SK-N-SH (cell line): ENCODE data around the gene EYA2. TPM values are rescaled to one million over a fixed set of nuclear protein-coding genes. Genes with fewer than 3 reads are reported as not detected.

Experiments used
- CTCF ChIA-PET: fragments of 300-600, 350-600 bp; formaldehyde crosslinking; extraction: SDS; loops from one replicate; lab custom pipeline; 2021; lab: Yijun Ruan, JAX
- POLR2A ChIA-PET: fragments of 350-600 bp; sonication (Branson Sonifier 250); formaldehyde crosslinking; extraction: SDS; loops from one replicate; lab custom pipeline; 2020; ENCODE audit warnings: antibody characterized with exemption, inconsistent platforms; lab: Yijun Ruan, JAX
- DNase-seq: peaks from one replicate; pipeline ENCODE4 v3.0.0; 2012
- H2AFZ ChIP-seq: fragments of 200-600 bp; sonication (generic); 2 replicates; pipeline ENCODE4 v1.8.1; 2016; ENCODE audit warnings: antibody characterized with exemption, mild to moderate bottlenecking, low read depth
- H3F3A ChIP-seq: fragments of 200-600 bp; sonication (generic); replicated peaks from 2 replicates; pipeline ENCODE3; 2016; ENCODE audit warnings: antibody characterized with exemption, mild to moderate bottlenecking; ENCODE audit not compliant: insufficient read depth
- H3K27ac ChIP-seq, 2 experiments: fragments of 200-500 bp in 1 of 2; fragments of 200-600 bp in 1 of 2; sonication (Bioruptor generic) in 1 of 2; sonication (generic), shearing (Covaris generic) in 1 of 2; 2 replicates each; pipeline versions ENCODE4 v1.5.1 to v1.6.1; 2014 to 2016; ENCODE audit warnings: low read depth in 2 of 2, inconsistent platforms in 1 of 2, low read length in 1 of 2, mild to moderate bottlenecking in 1 of 2, mixed read lengths in 1 of 2
- H3K27me3 ChIP-seq: fragments of 200-600 bp; sonication (generic), shearing (Covaris generic); 2 replicates; pipeline ENCODE4 v1.6.1; 2016; ENCODE audit warnings: mixed run types; ENCODE audit not compliant: insufficient read depth
- H3K36me3 ChIP-seq, 2 experiments: fragments of 200-500 bp in 1 of 2; fragments of 200-600 bp in 1 of 2; sonication (Bioruptor generic) in 1 of 2; sonication (generic) in 1 of 2; replicated peaks in 1 of 2; 2 replicates each; pipeline versions ENCODE3 to v1.5.1; 2014 to 2016; ENCODE audit warnings: low read length in 1 of 2, mild to moderate bottlenecking in 1 of 2; ENCODE audit not compliant: insufficient read depth in 2 of 2, control insufficient read depth in 1 of 2
- H3K4me1 ChIP-seq, 2 experiments: fragments of 200-500 bp in 1 of 2; fragments of 200-600 bp in 1 of 2; sonication (Bioruptor generic) in 1 of 2; sonication (generic), shearing (Covaris generic) in 1 of 2; 2 replicates each; pipeline versions ENCODE4 v1.5.1 to v1.6.1; 2014 to 2016; ENCODE audit warnings: low read depth in 1 of 2, low read length in 1 of 2, mixed run types in 1 of 2; ENCODE audit not compliant: insufficient read depth in 2 of 2, control insufficient read depth in 1 of 2
- H3K4me2 ChIP-seq: fragments of 200-600 bp; sonication (generic), shearing (Covaris generic); 2 replicates; pipeline ENCODE4 v1.6.1; 2017; ENCODE audit warnings: mixed run types
- H3K4me3 ChIP-seq, 2 experiments: fragments of 200-500 bp in 1 of 2; fragments of 200-600 bp in 1 of 2; sonication (Bioruptor generic) in 1 of 2; sonication (generic), shearing (Covaris generic) in 1 of 2; 2 replicates each; pipeline versions ENCODE4 v1.5.1 to v1.8.1; 2014 to 2016; ENCODE audit warnings: low read depth in 2 of 2, inconsistent platforms in 1 of 2, low read length in 1 of 2, mild to moderate bottlenecking in 1 of 2, mixed read lengths in 1 of 2, moderate library complexity in 1 of 2
- H3K79me2 ChIP-seq: fragments of 200-600 bp; sonication (generic); 2 replicates; pipeline ENCODE4 v1.8.1; 2017; ENCODE audit warnings: mild to moderate bottlenecking; ENCODE audit not compliant: insufficient read depth
- H3K9ac ChIP-seq: fragments of 200-600 bp; sonication (generic); 2 replicates; pipeline ENCODE4 v1.6.1; 2017; ENCODE audit warnings: mixed run types
- H3K9me2 ChIP-seq: fragments of 200-600 bp; sonication (generic); 2 replicates; pipeline ENCODE4 v1.6.1; 2017; ENCODE audit warnings: mixed run types
- H3K9me3 ChIP-seq: fragments of 200-600 bp; sonication (generic); 2 replicates; pipeline ENCODE4 v1.6.1; 2017; ENCODE audit warnings: mixed run types, mild to moderate bottlenecking, moderate library complexity
- H4K20me1 ChIP-seq: fragments of 200-600 bp; sonication (generic); 2 replicates; pipeline ENCODE4 v1.6.1; 2017; ENCODE audit warnings: mild to moderate bottlenecking, mixed run types; ENCODE audit not compliant: insufficient read depth
- CHD2 ChIP-seq: fragments of 150-350 bp; IDR thresholded peaks from 2 replicates; pipeline ENCODE4 v1.6.1; 2018; ENCODE audit warnings: low read length; ENCODE audit not compliant: partially characterized antibody
- EZH2phosphoT487 ChIP-seq: fragments of 200-600 bp; sonication (generic); IDR thresholded peaks from 2 replicates; pipeline ENCODE4 v1.6.1; 2017; ENCODE audit warnings: low read depth, mixed run types, mild to moderate bottlenecking, antibody characterized with exemption, moderate library complexity, borderline replicate concordance
- FOSL2 ChIP-seq: IDR thresholded peaks from 2 replicates; pipeline ENCODE4 v1.4.0; 2012; ENCODE audit warnings: low read depth, mild to moderate bottlenecking, moderate library complexity, borderline replicate concordance
- FOXJ3 ChIP-seq: sonication (generic); formaldehyde crosslinking; IDR thresholded peaks from 2 replicates; pipeline ENCODE4 v1.5.1; 2020; ENCODE audit warnings: mild to moderate bottlenecking, missing genetic modification reagents
- GATA2 ChIP-seq: sonication (generic); formaldehyde crosslinking; IDR thresholded peaks from 2 replicates; pipeline ENCODE4 v1.5.0; 2020; ENCODE audit warnings: mild to moderate bottlenecking, missing genetic modification reagents
- JUND ChIP-seq: IDR thresholded peaks from 2 replicates; pipeline ENCODE4 v1.4.0; 2012
- MAX ChIP-seq: IDR thresholded peaks from 2 replicates; pipeline ENCODE4 v1.4.0; 2012; ENCODE audit warnings: low read depth
- MXI1 ChIP-seq: IDR thresholded peaks from 2 replicates; pipeline ENCODE4 v1.6.1; 2012; ENCODE audit warnings: mild to moderate bottlenecking, low read depth, low read length, improper control_type of control experiment
- NFIC ChIP-seq: IDR thresholded peaks from 2 replicates; pipeline ENCODE4 v1.4.0; 2012; ENCODE audit warnings: borderline replicate concordance
- NRF1 ChIP-seq: IDR thresholded peaks from 2 replicates; pipeline ENCODE4 v1.6.1; 2012; ENCODE audit warnings: low read depth, mild to moderate bottlenecking, low read length
- PBX3 ChIP-seq: IDR thresholded peaks from 2 replicates; pipeline ENCODE4; 2012
- RCOR1 ChIP-seq: fragments of 150-350 bp; IDR thresholded peaks from 2 replicates; pipeline ENCODE4 v1.6.1; 2017; ENCODE audit warnings: antibody characterized with exemption, low read length
- REST ChIP-seq: IDR thresholded peaks from 2 replicates; pipeline ENCODE4 v1.6.1; 2012; ENCODE audit warnings: mild to moderate bottlenecking, low read depth, low read length, moderate library complexity
- RFX5 ChIP-seq: IDR thresholded peaks from 2 replicates; pipeline ENCODE4 v1.6.1; 2012; ENCODE audit warnings: mild to moderate bottlenecking, improper control_type of control experiment, low read length
- SIN3A ChIP-seq: IDR thresholded peaks from 2 replicates; pipeline ENCODE4 v1.6.1; 2012; ENCODE audit warnings: low read depth, mild to moderate bottlenecking, low read length, moderate library complexity, borderline replicate concordance
- TCF12 ChIP-seq: IDR thresholded peaks from 2 replicates; pipeline ENCODE4 v1.4.0; 2012
- TEAD4 ChIP-seq: IDR thresholded peaks from 2 replicates; pipeline ENCODE4 v1.4.0; 2012; ENCODE audit warnings: mild to moderate bottlenecking, borderline replicate concordance; ENCODE audit not compliant: insufficient read depth
- YY1 ChIP-seq: IDR thresholded peaks from 2 replicates; pipeline ENCODE4 v1.4.0; 2012; ENCODE audit warnings: low read depth, mild to moderate bottlenecking
- ZBTB33 ChIP-seq: IDR thresholded peaks from 2 replicates; pipeline ENCODE4 v1.4.0; 2012; ENCODE audit warnings: low read depth, borderline replicate concordance
- WGBS: methylation state at CpG from one replicate; pipeline ENCODE4 v1.1.6; 2017; ENCODE audit warnings: low lambda C conversion rate; 5-methylcytosine and 5-hydroxymethylcytosine counted together
- polyA plus RNA-seq, 3 experiments: library from polyadenylated mRNA; depleted of rRNA; stranded (reverse); fragments of >200 nt; gene quantifications; 2 replicates each; pipeline ENCODE4 v1.2.3, GENCODE V29; 2012

Gene EYA2
- polyA plus RNA-seq, 1 of the 3 experiments (the other 2 are of a cell fraction), result 0.05 TPM

GRCh38 chr20:47110819-47111218 lies 216.2 kb downstream of the EYA2 start:
- H2AFZ ChIP-seq, result no peak overlapping the region
- no peak overlapping the region for H3K4me2 ChIP-seq
- DNase-seq, result no peak
- ChIA-PET CTCF (no interaction called here), POLR2A (no interaction called here)
- 43% methylated on average over 1 of the region's 1 CpG for WGBS
- H3K27ac ChIP-seq, result no peak overlapping the region
- no peaks in the 10 kb centered on the region for H3K36me3 ChIP-seq
- H3F3A ChIP-seq, result no peaks in the 10 kb centered on the region
- H3K79me2 ChIP-seq, result no peaks in the 10 kb centered on the region
- H4K20me1 ChIP-seq, result no peaks in the 10 kb centered on the region
- no peak overlapping the region for H3K4me3 ChIP-seq
- H3K9me2 ChIP-seq, result no peaks in the 10 kb centered on the region
- no peaks in the 10 kb centered on the region for H3K4me1 ChIP-seq
- no peaks in the 10 kb centered on the region for H3K9me3 ChIP-seq
- no peak overlapping the region for H3K9ac ChIP-seq
- no peaks in the 10 kb centered on the region for H3K27me3 ChIP-seq
- TF ChIP-seq YY1 (no peak), CHD2 (no peak), RCOR1 (no peak), NRF1 (no peak), TEAD4 (no peak), REST (no peak), SIN3A (no peak), MAX (no peak), ZBTB33 (no peak), NFIC (no peak), GATA2 (CRISPR knock-in tag) (no peak), TCF12 (no peak), FOXJ3 (CRISPR knock-in tag) (no peak), EZH2phosphoT487 (no peak), PBX3 (no peak), MXI1 (no peak), RFX5 (no peak), JUND (no peak), FOSL2 (no peak)
